WTC11 (cell line): ENCODE data around the gene FNDC3B. TPM values are rescaled to one million over a fixed set of nuclear protein-coding genes. Genes with fewer than 3 reads are reported as not detected.

Experiments
- ATAC-seq: fragments of 200-7000 bp; cut with Tn5 transposase; 2 replicates; pipeline ENCODE4 v1.10.0; 2021; ENCODE audit warnings: mild to moderate bottlenecking, moderate library complexity
- CTCF ChIA-PET: fragments of 300-600 bp; sonication (Branson Sonifier 250); formaldehyde crosslinking; loops from one replicate; lab custom pipeline; 2021; ENCODE audit warnings: antibody characterized with exemption; lab: Charles Lee
- POLR2A ChIA-PET: fragments of 350-600 bp; sonication (Branson Sonifier 250); formaldehyde crosslinking; loops from one replicate; lab custom pipeline; 2021; ENCODE audit warnings: antibody characterized with exemption; lab: Charles Lee
- DNase-seq: peaks from one replicate; pipeline ENCODE4 v3.0.0; 2021; ENCODE audit warnings: low spot score
- H3K27ac Mint-ChIP-seq: 2 replicates; pipeline ENCODE4 v1.8.0; 2021; ENCODE audit warnings: mixed read lengths
- H3K27me3 Mint-ChIP-seq: 2 replicates; pipeline ENCODE4 v1.8.0; 2021; ENCODE audit warnings: low read depth, mild to moderate bottlenecking, moderate library complexity, mixed read lengths
- H3K36me3 Mint-ChIP-seq: 2 replicates; pipeline ENCODE4 v1.8.0; 2021; ENCODE audit warnings: mixed read lengths
- H3K4me1 Mint-ChIP-seq: 2 replicates; pipeline ENCODE4 v1.8.0; 2022; ENCODE audit warnings: mixed read lengths
- H3K4me3 Mint-ChIP-seq: 2 replicates; pipeline ENCODE4 v1.8.0; 2021; ENCODE audit warnings: mild to moderate bottlenecking, moderate library complexity, mixed read lengths
- H3K9me3 Mint-ChIP-seq: 2 replicates; pipeline ENCODE4 v1.8.0; 2021; ENCODE audit warnings: mixed read lengths
- CREB1 ChIP-seq: sonication (generic); formaldehyde crosslinking; IDR thresholded peaks from 2 replicates; pipeline ENCODE4 v1.8.0; 2023; ENCODE audit warnings: mild to moderate bottlenecking, missing genetic modification reagents
- CREM ChIP-seq: sonication (generic); formaldehyde crosslinking; IDR thresholded peaks from 2 replicates; pipeline ENCODE4 v1.8.1; 2022; ENCODE audit warnings: mild to moderate bottlenecking, missing genetic modification reagents, moderate library complexity
- ERG ChIP-seq: fragments of 250-450 bp; sonication (Bioruptor Pico); IDR thresholded peaks from 2 replicates; pipeline ENCODE4 v1.8.0; 2021; ENCODE audit warnings: mild to moderate bottlenecking
- FOXP1 ChIP-seq: sonication (generic); formaldehyde crosslinking; IDR thresholded peaks from 2 replicates; pipeline ENCODE4 v1.8.0; 2022; ENCODE audit warnings: missing genetic modification reagents, mild to moderate bottlenecking, moderate library complexity, borderline replicate concordance
- FOXP4 ChIP-seq: sonication (generic); formaldehyde crosslinking; IDR thresholded peaks from 2 replicates; pipeline ENCODE4 v1.8.0; 2022; ENCODE audit warnings: mild to moderate bottlenecking, missing genetic modification reagents
- GABPB1 ChIP-seq: sonication (generic); formaldehyde crosslinking; IDR thresholded peaks from 2 replicates; pipeline ENCODE4 v1.8.1; 2023; ENCODE audit warnings: mild to moderate bottlenecking, missing genetic modification reagents
- MYBL2 ChIP-seq: sonication (generic); formaldehyde crosslinking; IDR thresholded peaks from 2 replicates; pipeline ENCODE4 v1.8.1; 2023; ENCODE audit warnings: mild to moderate bottlenecking, moderate library complexity, missing genetic modification reagents
- NFATC4 ChIP-seq: fragments of 250-450 bp; sonication (Bioruptor Pico); IDR thresholded peaks from 2 replicates; pipeline ENCODE4 v1.9.0; 2021; ENCODE audit warnings: mild to moderate bottlenecking
- NR1H2 ChIP-seq: sonication (generic); formaldehyde crosslinking; IDR thresholded peaks from 2 replicates; pipeline ENCODE4 v1.9.0; 2021; ENCODE audit warnings: mild to moderate bottlenecking, moderate library complexity, missing genetic modification reagents
- NR2C2 ChIP-seq: sonication (generic); formaldehyde crosslinking; IDR thresholded peaks from 2 replicates; pipeline ENCODE4 v1.8.0; 2022; ENCODE audit warnings: mild to moderate bottlenecking, missing genetic modification reagents
- PRRX2 ChIP-seq: fragments of 250-450 bp; sonication (Bioruptor Pico); IDR thresholded peaks from 2 replicates; pipeline ENCODE4 v1.8.0; 2021; ENCODE audit warnings: mild to moderate bottlenecking
- RELA ChIP-seq: sonication (generic); formaldehyde crosslinking; IDR thresholded peaks from 2 replicates; pipeline ENCODE4 v1.8.1; 2022; ENCODE audit warnings: missing genetic modification reagents, mild to moderate bottlenecking, borderline replicate concordance
- RORB ChIP-seq: fragments of 250-450 bp; sonication (Bioruptor Pico); IDR thresholded peaks from 2 replicates; pipeline ENCODE4 v1.9.0; 2021; ENCODE audit warnings: mild to moderate bottlenecking
- SMAD4 ChIP-seq: sonication (generic); formaldehyde crosslinking; IDR thresholded peaks from 2 replicates; pipeline ENCODE4 v1.8.0; 2022; ENCODE audit warnings: mild to moderate bottlenecking, missing genetic modification reagents
- TCF7 ChIP-seq: sonication (generic); formaldehyde crosslinking; IDR thresholded peaks from 2 replicates; pipeline ENCODE4 v1.8.0; 2022; ENCODE audit warnings: mild to moderate bottlenecking, low read depth, missing genetic modification reagents, moderate library complexity
- TEAD1 ChIP-seq: sonication (generic); formaldehyde crosslinking; IDR thresholded peaks from 2 replicates; pipeline ENCODE4 v1.8.0; 2022; ENCODE audit warnings: mild to moderate bottlenecking, missing genetic modification reagents
- TP53 ChIP-seq: sonication (generic); formaldehyde crosslinking; IDR thresholded peaks from 2 replicates; pipeline ENCODE4 v1.8.1; 2023; ENCODE audit warnings: mild to moderate bottlenecking, missing genetic modification reagents
- ZNF121 ChIP-seq: sonication (generic); formaldehyde crosslinking; IDR thresholded peaks from 2 replicates; pipeline ENCODE4 v1.8.0; 2023; ENCODE audit warnings: missing genetic modification reagents
- ZNF396 ChIP-seq: fragments of 250-450 bp; sonication (Bioruptor Pico); IDR thresholded peaks from 2 replicates; pipeline ENCODE4 v1.8.0; 2021; ENCODE audit warnings: mild to moderate bottlenecking, moderate library complexity, borderline replicate concordance
- ZSCAN18 ChIP-seq: fragments of 250-450 bp; sonication (Bioruptor Pico); IDR thresholded peaks from 2 replicates; pipeline ENCODE4 v2.1.2; 2022; ENCODE audit warnings: mild to moderate bottlenecking, moderate library complexity
- total RNA-seq: library from RNA; stranded (reverse); gene quantifications from 3 replicates; pipeline ENCODE4 v1.2.3, GENCODE V29; 2021
- TF ChIP-seq, protein P1 (sequence below): sonication (generic); formaldehyde crosslinking; IDR thresholded peaks from 2 replicates; pipeline ENCODE4 v1.8.1; 2023; ENCODE audit warnings: mild to moderate bottlenecking, missing genetic modification reagents, moderate library complexity
- TF ChIP-seq, protein P2 (sequence below): sonication (generic); formaldehyde crosslinking; conservative IDR thresholded peaks from 2 replicates; pipeline ENCODE4 v1.8.1; 2022; ENCODE audit warnings: mild to moderate bottlenecking, missing genetic modification reagents
- TF ChIP-seq, protein P3 (sequence below): sonication (generic); formaldehyde crosslinking; IDR thresholded peaks from 2 replicates; pipeline ENCODE4 v1.8.1; 2022; ENCODE audit warnings: mild to moderate bottlenecking, missing genetic modification reagents, moderate library complexity, borderline replicate concordance
- TF ChIP-seq, protein P4 (sequence below): fragments of 250-450 bp; sonication (Bioruptor Pico); IDR thresholded peaks from 2 replicates; pipeline ENCODE4 v1.9.0; 2021; ENCODE audit warnings: mild to moderate bottlenecking
- TF ChIP-seq, protein P5 (sequence below): sonication (generic); formaldehyde crosslinking; IDR thresholded peaks from 2 replicates; pipeline ENCODE4 v1.8.1; 2022; ENCODE audit warnings: missing genetic modification reagents, borderline replicate concordance

Gene FNDC3B
- total RNA-seq, 1 experiment from 2014 or later, result 42.8 TPM

DNA sequence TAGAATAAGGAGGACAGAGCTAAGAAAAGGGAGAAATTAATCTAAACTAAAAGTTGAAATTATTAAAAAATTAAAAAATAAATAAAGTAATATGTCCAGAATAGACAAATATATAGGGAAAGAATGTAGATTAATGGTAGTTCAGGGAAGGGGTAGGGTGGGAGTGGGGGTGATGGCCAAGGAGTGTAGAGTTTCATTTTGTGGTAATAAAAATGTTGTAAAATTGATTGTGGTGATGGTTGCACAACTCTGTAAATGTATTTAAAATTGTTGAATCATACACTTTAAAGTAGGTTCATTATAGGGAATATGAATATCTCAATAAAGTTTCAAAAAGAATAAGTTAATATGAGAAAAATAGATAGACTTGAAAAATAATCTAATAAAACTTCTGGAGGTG is 21.0 kb upstream of the FNDC3B start:
- Mint-ChIP-seq H3K36me3 (no peaks in the 10 kb centered on the region), H3K4me3 (no peak overlapping the region), H3K27me3 (no peaks in the 10 kb centered on the region), H3K27ac (no peak overlapping the region), H3K4me1 (no peaks in the 10 kb centered on the region), H3K9me3 (peaks cover 4% of the 10 kb centered on the region)
- POLR2A ChIA-PET, result no interaction called here
- DNase-seq, result no peak
- CTCF ChIA-PET, result no interaction called here
- TF ChIP-seq GABPB1 (CRISPR knock-in tag), result no peak
- TF ChIP-seq, protein P1, sequence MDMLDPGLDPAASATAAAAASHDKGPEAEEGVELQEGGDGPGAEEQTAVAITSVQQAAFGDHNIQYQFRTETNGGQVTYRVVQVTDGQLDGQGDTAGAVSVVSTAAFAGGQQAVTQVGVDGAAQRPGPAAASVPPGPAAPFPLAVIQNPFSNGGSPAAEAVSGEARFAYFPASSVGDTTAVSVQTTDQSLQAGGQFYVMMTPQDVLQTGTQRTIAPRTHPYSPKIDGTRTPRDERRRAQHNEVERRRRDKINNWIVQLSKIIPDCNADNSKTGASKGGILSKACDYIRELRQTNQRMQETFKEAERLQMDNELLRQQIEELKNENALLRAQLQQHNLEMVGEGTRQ (CRISPR knock-in tag), result no peak
- TF ChIP-seq ERG (CRISPR knock-in tag), result no peak
- TF ChIP-seq CREM (CRISPR knock-in tag), result no peak
- TF ChIP-seq PRRX2 (CRISPR knock-in tag), result no peak
- no peak for TF ChIP-seq NR2C2
- no peak for TF ChIP-seq FOXP1 (CRISPR knock-in tag)
- TF ChIP-seq RELA (CRISPR knock-in tag), result no peak
- no peak for TF ChIP-seq NR1H2 (CRISPR knock-in tag)
- no peak for TF ChIP-seq TP53
- TF ChIP-seq FOXP4, result no peak
- TF ChIP-seq, protein P2, sequence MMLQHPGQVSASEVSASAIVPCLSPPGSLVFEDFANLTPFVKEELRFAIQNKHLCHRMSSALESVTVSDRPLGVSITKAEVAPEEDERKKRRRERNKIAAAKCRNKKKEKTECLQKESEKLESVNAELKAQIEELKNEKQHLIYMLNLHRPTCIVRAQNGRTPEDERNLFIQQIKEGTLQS (CRISPR knock-in tag), result no peak
- TF ChIP-seq RORB (CRISPR knock-in tag), result no peak
- TF ChIP-seq, protein P3, sequence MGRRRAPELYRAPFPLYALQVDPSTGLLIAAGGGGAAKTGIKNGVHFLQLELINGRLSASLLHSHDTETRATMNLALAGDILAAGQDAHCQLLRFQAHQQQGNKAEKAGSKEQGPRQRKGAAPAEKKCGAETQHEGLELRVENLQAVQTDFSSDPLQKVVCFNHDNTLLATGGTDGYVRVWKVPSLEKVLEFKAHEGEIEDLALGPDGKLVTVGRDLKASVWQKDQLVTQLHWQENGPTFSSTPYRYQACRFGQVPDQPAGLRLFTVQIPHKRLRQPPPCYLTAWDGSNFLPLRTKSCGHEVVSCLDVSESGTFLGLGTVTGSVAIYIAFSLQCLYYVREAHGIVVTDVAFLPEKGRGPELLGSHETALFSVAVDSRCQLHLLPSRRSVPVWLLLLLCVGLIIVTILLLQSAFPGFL (CRISPR knock-in tag), result no peak
- no peak for TF ChIP-seq TCF7
- no peak for TF ChIP-seq MYBL2 (CRISPR knock-in tag)
- no peak for TF ChIP-seq SMAD4
- ATAC-seq, result no peak

DNA sequence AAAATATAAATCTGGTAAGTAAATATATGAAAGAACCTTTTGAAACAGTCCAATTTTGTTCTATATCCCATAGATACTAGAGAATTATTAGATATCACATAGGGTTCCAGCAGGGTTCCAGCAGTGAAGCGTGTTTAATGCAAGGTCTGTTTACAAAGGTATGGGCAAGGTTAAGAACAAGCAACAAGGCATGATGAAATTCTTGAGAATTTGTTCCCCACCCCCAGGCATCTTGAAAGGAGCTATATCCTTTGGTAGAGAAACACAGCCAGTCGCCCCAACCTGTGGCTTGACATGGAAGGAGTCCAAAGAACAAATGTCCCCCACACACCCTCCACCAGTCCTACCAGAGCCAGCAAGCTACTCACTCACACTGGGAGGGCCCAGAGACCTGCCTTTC is 18.6 kb upstream of the FNDC3B start:
- ATAC-seq (no peak), DNase-seq (no peak)
- Mint-ChIP-seq H3K9me3 (peaks cover 4% of the 10 kb centered on the region), H3K4me1 (no peaks in the 10 kb centered on the region), H3K36me3 (no peaks in the 10 kb centered on the region), H3K4me3 (no peak overlapping the region), H3K27me3 (no peaks in the 10 kb centered on the region), H3K27ac (no peak overlapping the region)
- ChIA-PET POLR2A (no interaction called here), CTCF (no interaction called here)
- TF ChIP-seq, protein P4, sequence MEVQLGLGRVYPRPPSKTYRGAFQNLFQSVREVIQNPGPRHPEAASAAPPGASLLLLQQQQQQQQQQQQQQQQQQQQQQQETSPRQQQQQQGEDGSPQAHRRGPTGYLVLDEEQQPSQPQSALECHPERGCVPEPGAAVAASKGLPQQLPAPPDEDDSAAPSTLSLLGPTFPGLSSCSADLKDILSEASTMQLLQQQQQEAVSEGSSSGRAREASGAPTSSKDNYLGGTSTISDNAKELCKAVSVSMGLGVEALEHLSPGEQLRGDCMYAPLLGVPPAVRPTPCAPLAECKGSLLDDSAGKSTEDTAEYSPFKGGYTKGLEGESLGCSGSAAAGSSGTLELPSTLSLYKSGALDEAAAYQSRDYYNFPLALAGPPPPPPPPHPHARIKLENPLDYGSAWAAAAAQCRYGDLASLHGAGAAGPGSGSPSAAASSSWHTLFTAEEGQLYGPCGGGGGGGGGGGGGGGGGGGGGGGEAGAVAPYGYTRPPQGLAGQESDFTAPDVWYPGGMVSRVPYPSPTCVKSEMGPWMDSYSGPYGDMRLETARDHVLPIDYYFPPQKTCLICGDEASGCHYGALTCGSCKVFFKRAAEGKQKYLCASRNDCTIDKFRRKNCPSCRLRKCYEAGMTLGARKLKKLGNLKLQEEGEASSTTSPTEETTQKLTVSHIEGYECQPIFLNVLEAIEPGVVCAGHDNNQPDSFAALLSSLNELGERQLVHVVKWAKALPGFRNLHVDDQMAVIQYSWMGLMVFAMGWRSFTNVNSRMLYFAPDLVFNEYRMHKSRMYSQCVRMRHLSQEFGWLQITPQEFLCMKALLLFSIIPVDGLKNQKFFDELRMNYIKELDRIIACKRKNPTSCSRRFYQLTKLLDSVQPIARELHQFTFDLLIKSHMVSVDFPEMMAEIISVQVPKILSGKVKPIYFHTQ, result no peak
- no peak for TF ChIP-seq ZNF121 (CRISPR knock-in tag)
- no peak for TF ChIP-seq NFATC4 (CRISPR knock-in tag)
- no peak for TF ChIP-seq TEAD1 (CRISPR knock-in tag)
- TF ChIP-seq MYBL2 (CRISPR knock-in tag), result no peak
- TF ChIP-seq, protein P5, sequence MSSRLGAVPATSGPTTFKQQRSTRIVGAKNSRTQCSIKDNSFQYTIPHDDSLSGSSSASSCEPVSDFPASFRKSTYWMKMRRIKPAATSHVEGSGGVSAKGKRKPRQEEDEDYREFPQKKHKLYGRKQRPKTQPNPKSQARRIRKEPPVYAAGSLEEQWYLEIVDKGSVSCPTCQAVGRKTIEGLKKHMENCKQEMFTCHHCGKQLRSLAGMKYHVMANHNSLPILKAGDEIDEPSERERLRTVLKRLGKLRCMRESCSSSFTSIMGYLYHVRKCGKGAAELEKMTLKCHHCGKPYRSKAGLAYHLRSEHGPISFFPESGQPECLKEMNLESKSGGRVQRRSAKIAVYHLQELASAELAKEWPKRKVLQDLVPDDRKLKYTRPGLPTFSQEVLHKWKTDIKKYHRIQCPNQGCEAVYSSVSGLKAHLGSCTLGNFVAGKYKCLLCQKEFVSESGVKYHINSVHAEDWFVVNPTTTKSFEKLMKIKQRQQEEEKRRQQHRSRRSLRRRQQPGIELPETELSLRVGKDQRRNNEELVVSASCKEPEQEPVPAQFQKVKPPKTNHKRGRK (CRISPR knock-in tag), result no peak
- no peak for TF ChIP-seq ZSCAN18
- no peak for TF ChIP-seq ZNF396 (CRISPR knock-in tag)
- TF ChIP-seq CREB1 (CRISPR knock-in tag), result no peak
- no peak for TF ChIP-seq GABPB1 (CRISPR knock-in tag)
